Measurements from ENCODE around the gene CCDC146. TPM values are rescaled to one million over a fixed set of nuclear protein-coding genes. Genes with fewer than 3 reads are reported as not detected.

Gene CCDC146, protein sequence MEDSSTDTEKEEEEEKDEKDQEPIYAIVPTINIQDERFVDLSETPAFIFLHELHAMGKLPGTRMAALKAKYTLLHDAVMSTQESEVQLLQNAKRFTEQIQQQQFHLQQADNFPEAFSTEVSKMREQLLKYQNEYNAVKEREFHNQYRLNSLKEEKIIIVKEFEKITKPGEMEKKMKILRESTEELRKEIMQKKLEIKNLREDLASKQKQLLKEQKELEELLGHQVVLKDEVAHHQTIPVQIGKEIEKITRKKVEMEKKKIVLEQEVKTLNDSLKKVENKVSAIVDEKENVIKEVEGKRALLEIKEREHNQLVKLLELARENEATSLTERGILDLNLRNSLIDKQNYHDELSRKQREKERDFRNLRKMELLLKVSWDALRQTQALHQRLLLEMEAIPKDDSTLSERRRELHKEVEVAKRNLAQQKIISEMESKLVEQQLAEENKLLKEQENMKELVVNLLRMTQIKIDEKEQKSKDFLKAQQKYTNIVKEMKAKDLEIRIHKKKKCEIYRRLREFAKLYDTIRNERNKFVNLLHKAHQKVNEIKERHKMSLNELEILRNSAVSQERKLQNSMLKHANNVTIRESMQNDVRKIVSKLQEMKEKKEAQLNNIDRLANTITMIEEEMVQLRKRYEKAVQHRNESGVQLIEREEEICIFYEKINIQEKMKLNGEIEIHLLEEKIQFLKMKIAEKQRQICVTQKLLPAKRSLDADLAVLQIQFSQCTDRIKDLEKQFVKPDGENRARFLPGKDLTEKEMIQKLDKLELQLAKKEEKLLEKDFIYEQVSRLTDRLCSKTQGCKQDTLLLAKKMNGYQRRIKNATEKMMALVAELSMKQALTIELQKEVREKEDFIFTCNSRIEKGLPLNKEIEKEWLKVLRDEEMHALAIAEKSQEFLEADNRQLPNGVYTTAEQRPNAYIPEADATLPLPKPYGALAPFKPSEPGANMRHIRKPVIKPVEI
- 17.4 and 18.9 TPM in 2 replicates for polyA plus RNA-seq

DNA sequence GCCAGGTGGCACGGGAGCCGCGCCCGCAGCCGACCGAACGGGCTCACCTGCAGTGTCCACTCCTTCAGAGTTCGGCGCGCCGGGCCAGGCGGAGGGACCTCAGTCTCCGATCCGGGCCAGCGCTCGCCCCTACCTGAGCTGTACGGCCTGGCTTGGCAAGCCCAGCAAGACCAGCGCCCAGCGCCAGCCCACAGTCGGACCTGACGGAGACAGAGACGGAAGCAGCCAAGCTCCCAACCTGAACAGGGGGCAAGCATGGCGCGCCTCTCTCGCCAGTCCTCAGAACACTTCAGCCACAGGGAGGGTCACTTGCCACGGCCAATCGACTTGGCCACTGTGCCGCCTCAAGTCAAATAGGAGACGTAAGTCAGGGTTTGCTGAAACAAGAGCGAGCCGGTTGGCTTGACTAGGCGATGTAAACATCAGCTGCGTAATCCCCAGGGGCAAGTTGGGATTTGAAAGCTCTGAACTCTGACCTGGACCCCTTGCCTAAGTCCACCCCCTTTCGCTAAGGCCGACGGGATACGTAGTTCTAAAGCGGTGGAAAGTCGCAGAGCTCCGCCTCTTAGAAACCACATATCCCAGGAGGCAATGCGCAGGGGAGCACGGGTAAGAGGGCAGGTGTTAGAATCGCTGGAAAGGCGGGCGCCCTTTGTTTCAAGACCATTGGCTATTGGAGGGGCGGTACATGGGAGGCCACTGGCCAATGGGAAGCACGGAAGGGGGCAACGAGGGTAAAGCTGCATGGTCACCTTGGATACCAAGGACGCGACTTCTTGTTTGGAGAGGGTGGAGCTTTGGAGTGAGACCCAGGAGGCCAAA lies at the start of gene CCDC146:
Gene CCDC146, plus strand, starts transcription at position 756 of the 822 bp plus-strand sequence. CDS start 45,054 bp downstream, outside the sequence.

DNA sequence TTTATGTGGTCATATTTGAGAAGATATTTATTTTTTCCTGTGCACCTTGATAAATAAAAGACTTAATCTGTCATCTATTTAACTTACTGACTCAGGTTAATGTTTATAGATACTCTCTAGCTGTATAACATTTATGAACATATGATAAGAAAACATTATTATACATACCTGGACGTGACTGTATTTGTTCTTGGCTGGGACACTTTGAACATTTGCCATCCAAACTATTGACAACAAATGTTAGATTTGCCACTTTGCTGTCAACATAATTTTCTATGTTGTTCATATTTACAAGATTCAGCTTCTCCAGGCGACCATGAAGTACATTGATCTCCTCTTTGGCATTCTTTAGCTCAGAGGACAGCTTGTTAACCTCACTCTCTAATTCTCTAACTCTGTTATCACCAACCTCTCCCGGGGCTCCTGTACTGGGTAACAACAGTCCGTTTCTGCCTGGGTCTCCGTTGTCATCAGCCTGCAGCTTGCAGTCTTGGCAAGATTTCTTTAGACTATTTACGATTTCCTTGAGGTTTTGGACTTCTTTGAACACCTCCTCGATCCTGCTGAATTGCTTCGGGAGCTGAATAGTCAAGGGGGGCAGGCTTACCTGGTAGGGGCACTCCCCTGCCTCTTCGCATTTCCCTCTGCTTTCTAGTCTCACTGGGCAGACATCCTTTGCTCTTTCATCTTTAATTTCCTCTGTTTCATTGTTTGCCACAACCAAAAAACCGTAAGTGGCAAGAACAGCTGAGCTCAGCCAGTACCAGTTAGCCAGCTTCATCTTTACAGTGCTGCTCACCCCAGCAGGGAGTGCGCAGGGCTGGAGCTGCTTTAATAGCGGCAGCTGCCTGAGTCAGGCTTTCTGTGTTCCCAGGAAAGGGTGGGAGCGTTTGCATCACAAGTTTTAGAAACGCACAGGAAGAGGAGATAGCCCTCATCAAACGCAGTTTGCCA lies 76.9 kb downstream of the CCDC146 start, which contains the start of gene FGL2:
Gene FGL2, minus strand, starts transcription at position 807 of the 954 bp plus-strand sequence. Its CDS starts 26 bp downstream, at position 781.

Other genes starting within 250 kb of the CCDC146 start
- gene SPDYE17, start 90.3 kb upstream of the CCDC146 start, polyA plus RNA-seq = not detected in 2 replicates
- not detected in 2 replicates for gene SPDYE18, start 60.1 kb upstream of the CCDC146 start, polyA plus RNA-seq
- gene FGL2, start 77.2 kb downstream of the CCDC146 start, polyA plus RNA-seq = 699 and 739 TPM in 2 replicates

Data from Purkinje cell (primary cell).